ENCODE measurements around the gene SLCO3A1.

DNA sequence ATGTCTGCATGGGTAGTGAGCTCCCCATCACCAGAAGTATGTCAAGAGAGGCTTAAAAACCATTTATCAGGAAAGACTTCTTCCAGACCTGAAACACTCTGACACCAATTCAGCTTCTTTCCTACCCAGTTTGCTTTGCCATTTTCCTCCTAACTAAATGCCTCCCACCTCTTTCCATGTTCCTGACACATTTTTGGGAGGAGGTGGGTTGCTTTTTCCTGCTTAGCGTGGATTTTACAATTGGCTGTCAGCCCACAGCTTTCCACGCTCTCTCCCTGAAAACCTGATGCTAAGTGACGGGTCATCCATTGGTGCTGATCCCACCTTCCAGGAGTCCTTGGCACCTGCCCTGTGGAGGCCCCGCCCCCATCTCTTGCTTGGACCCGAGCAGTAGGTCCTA, 275.3 kb downstream of the SLCO3A1 start:
- no peak for TF ChIP-seq CTCF (conservative IDR thresholded peaks at IDR 0.05 in 1 of 2, IDR thresholded peaks at IDR 0.05 in 1 of 2; ENCODE audit: low read depth in 1 of 2, low read length in 2 of 2)
- no peak for TF ChIP-seq EZH2 (IDR thresholded peaks at IDR 0.05; ENCODE audit: low read length, missing control alignments)
